PC-9 (cell line): ENCODE data around the gene DNAH6.

Source experiments
- CTCF ChIP-seq: fragments of 200-600 bp; sonication (generic); conservative IDR thresholded peaks from 2 replicates; pipeline ENCODE4 v1.6.1; 2017; ENCODE audit warnings: mixed run types, antibody characterized with exemption, mild to moderate bottlenecking, moderate library complexity
- EZH2 ChIP-seq: fragments of 200-600 bp; sonication (generic); IDR thresholded peaks from 2 replicates; pipeline ENCODE4 v1.8.0; 2017; ENCODE audit warnings: antibody characterized with exemption, low read depth

DNA sequence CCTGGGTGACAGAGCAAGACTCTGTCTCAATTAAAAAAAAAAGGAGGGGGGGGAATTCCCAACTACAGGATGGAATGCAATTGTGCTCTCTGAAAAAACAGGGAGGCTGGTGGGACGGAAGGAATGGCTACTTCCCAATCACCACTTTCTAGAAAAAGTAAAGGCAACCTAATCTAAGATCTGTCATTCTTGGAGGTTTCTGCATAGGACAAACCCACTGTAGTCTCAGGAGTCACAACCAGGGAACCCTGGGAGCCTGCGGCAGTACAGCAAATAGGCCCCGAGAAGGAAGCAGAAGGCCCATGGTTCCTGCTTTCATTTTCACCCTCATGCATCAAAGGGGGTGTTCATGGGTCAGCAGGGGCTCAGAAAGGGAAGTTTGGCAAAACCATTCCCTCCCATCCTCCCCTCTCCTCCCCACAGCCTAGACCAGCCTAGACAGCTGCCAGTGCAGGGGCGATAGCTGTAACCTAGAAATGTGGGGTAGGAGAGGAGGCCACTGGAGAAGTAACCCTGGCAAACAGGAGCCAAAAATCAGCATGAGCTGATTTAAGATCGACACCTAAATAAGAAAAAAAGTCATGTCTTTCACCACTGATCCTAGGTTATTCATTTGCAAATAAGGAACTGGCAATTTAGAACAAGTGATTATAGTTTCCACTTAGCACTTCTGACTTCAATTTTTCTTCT lies 316.6 kb downstream of the DNAH6 start:
- TF ChIP-seq CTCF (no peak), EZH2 (no peak)
